HFFc6 (cell line): ENCODE measurements around the gene ADRA2C. TPM values are rescaled to one million over a fixed set of nuclear protein-coding genes. Genes with fewer than 3 reads are reported as not detected.
"Not testable (repeated sequence)": the region's sequence is repeated elsewhere in the genome, so short reads cannot be mapped to it uniquely, and the experiment has no call there.

Source experiments
- DNase-seq: peaks from one replicate; pipeline ENCODE4 v3.0.0-alpha.2; 2018
- H3K27ac Mint-ChIP-seq: 2 replicates; pipeline ENCODE4 v1.8.0; 2020; ENCODE audit warnings: mild to moderate bottlenecking, mixed read lengths
- H3K27me3 Mint-ChIP-seq: 2 replicates; pipeline ENCODE4 v1.8.0; 2021; ENCODE audit warnings: mild to moderate bottlenecking, moderate library complexity, mixed read lengths; ENCODE audit not compliant: insufficient read depth
- H3K36me3 Mint-ChIP-seq: 2 replicates; pipeline ENCODE4 v1.8.0; 2021; ENCODE audit warnings: low read depth, mixed read lengths
- H3K4me1 Mint-ChIP-seq: 2 replicates; pipeline ENCODE4 v1.8.0; 2020; ENCODE audit warnings: low read depth, mixed read lengths
- H3K4me3 Mint-ChIP-seq: 2 replicates; pipeline ENCODE4 v1.8.0; 2020; ENCODE audit warnings: mild to moderate bottlenecking, moderate library complexity, mixed read lengths
- H3K9me3 Mint-ChIP-seq: 2 replicates; pipeline ENCODE4 v1.8.0; 2020; ENCODE audit warnings: mild to moderate bottlenecking, mixed read lengths
- total RNA-seq, 6 experiments: library from RNA; stranded (reverse); fragmentation: NEBNext Ultra II Directional; extraction: Animal tissue kit (Norgen Biotek cat#: 25700); gene quantifications; 2 replicates in 1 of 6; 3 replicates in 5 of 6; pipeline ENCODE4 v1.2.3, GENCODE V29; 2021
- TF ChIP-seq, protein P1 (sequence below): fragments of 200-600 bp; sonication (generic); IDR thresholded peaks from 2 replicates; pipeline ENCODE4 v1.5.0; 2021; ENCODE audit warnings: antibody characterized with exemption, mild to moderate bottlenecking

Gene ADRA2C
- total RNA-seq, 6 experiments from 2014 or later, result 0.23 to 0.43 (median 0.26) TPM

DNA sequence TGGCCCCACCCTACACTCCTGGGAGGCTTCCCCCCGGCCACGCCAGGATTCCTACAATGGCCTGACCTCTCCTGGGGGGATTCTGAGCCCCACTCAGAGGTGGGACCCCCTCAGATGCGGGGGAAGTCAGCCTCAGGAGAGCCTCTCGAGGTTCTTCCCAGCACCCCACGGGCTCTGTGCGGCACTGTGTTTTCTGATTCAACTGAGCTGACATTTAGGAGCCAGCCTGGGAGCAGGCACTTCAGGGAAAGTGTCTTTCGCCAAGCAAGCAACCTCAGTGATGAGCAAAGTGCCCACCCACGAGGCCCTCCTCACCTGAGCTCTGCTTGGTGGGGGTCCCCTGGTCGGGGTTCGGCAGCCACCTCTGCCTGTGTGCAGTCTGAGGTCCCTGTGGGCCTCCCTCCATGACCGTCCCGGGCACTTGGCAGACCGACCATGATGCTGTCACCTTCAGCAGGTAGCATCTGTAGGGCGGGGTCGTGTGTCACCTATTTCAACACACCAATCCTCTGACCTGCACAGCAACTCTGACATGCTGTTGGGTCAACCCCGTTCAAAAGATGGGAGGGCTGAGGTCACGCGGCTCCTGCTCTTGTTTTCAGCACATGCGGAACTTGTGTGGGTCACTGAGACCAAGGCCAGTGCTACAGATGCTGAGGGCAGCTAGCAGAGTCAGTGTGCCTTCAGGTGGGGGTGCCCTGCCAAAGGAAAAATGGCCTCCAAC lies 46.2 kb downstream of the ADRA2C start:
- no peaks in the 10 kb centered on the region for H3K36me3 Mint-ChIP-seq
- H3K4me1 Mint-ChIP-seq, result no peaks in the 10 kb centered on the region
- DNase-seq, result no peak
- H3K27ac Mint-ChIP-seq, result no peak overlapping the region
- H3K4me3 Mint-ChIP-seq, result no peak overlapping the region
- no peaks in the 10 kb centered on the region for H3K9me3 Mint-ChIP-seq
- peaks cover 20% of the 10 kb centered on the region for H3K27me3 Mint-ChIP-seq
- TF ChIP-seq, protein P1, sequence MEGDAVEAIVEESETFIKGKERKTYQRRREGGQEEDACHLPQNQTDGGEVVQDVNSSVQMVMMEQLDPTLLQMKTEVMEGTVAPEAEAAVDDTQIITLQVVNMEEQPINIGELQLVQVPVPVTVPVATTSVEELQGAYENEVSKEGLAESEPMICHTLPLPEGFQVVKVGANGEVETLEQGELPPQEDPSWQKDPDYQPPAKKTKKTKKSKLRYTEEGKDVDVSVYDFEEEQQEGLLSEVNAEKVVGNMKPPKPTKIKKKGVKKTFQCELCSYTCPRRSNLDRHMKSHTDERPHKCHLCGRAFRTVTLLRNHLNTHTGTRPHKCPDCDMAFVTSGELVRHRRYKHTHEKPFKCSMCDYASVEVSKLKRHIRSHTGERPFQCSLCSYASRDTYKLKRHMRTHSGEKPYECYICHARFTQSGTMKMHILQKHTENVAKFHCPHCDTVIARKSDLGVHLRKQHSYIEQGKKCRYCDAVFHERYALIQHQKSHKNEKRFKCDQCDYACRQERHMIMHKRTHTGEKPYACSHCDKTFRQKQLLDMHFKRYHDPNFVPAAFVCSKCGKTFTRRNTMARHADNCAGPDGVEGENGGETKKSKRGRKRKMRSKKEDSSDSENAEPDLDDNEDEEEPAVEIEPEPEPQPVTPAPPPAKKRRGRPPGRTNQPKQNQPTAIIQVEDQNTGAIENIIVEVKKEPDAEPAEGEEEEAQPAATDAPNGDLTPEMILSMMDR, result no peak

DNA sequence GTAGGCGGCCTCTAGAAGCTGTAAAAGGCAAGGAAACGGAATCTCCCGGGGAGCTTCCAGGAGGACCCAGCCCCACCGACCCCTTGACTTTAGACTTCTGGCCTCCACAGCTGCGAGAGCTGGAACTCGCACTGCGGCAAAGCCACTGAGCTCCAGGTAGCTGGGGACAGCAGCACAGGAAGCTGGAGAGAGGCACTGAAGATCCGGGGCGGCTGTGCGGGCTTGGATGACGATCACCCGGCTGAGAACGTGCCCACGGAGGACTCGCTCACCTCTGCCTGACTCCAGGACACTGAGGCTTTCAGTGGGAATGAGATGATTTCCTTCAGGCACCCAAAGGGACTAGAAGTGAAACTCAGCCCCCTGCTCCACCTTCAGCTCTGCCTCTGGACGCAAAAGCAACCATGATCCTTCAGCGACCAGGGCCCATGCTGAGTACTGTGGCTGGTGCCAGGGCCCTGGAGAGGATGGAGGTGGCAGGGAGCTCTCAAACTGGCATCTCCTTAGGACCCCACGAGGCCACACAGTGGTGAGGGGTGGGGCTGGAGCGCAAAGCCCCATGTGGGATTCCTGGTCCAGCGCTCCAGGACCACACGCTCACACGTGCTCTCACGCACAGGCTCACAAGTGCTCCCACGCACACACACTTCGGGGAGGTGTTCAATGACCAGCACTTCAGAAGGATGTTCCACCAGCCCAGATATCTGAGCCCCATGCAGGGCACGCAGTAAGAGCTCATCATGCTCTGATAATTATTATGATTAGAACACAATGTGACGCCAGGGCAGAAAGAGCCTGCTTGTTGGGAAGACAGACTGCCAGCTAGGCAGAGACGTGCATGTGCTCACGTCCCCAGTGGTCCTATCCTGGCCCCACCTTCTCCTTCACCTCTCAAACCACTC lies 47.2 kb downstream of the ADRA2C start:
- no peak for DNase-seq
- Mint-ChIP-seq H3K27me3 (peaks cover 12% of the 10 kb centered on the region), H3K4me1 (no peaks in the 10 kb centered on the region), H3K9me3 (no peaks in the 10 kb centered on the region), H3K36me3 (no peaks in the 10 kb centered on the region), H3K27ac (no peak overlapping the region), H3K4me3 (no peak overlapping the region)
- TF ChIP-seq, protein P1, result no peak

DNA sequence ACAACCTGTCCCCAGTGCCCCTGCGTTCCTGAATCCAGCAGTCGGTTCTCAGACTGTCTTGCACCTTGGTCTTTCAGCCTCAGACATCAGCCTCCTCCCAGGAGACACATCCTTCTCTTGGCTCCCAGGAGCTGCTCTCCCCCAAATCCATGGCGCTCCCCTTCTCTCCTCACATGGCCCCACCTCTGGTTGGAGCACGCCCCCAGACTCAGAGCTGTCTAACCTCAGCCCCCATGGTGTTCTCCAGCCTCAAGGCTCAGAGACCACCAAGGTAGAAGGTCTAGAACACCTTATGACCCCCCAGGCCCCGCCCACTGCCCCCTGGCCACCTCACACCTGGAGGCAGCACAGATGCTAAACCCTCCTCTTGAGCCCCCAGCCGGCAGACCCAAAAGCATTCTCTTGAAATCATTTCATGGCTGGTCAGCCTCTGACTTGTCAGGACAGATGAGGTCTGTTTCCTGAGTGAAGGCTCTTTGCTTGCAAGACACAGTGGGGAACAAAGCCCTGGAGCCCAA lies 47.9 kb downstream of the ADRA2C start:
- H3K9me3 Mint-ChIP-seq, result no peaks in the 10 kb centered on the region
- no peaks in the 10 kb centered on the region for H3K4me1 Mint-ChIP-seq
- no peak for DNase-seq
- H3K36me3 Mint-ChIP-seq, result no peaks in the 10 kb centered on the region
- no peak overlapping the region for H3K4me3 Mint-ChIP-seq
- TF ChIP-seq, protein P1, result no peak
- peaks cover 8% of the 10 kb centered on the region for H3K27me3 Mint-ChIP-seq
- H3K27ac Mint-ChIP-seq, result no peak overlapping the region

DNA sequence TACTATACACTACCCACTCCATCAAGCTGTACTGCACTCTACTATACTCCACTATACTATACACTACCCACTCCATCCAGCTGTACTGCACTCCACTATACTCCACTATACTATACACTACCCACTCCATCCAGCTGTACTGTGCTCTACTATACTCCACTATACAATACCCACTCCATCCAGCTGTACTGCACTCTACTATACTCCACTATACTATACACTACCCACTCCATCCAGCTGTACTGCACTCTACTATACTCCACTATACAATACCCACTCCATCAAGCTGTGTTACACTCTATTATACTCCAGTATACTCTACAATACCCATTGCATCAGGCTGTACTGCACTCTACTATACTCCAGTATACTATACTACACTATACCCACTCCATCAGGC lies 48.7 kb downstream of the ADRA2C start:
- DNase-seq, H3K9me3 Mint-ChIP-seq, H3K36me3 Mint-ChIP-seq, H3K4me1 Mint-ChIP-seq, H3K27ac Mint-ChIP-seq, H3K4me3 Mint-ChIP-seq: not testable (repeated sequence)
- peaks cover 14% of the 10 kb centered on the region for H3K27me3 Mint-ChIP-seq

DNA sequence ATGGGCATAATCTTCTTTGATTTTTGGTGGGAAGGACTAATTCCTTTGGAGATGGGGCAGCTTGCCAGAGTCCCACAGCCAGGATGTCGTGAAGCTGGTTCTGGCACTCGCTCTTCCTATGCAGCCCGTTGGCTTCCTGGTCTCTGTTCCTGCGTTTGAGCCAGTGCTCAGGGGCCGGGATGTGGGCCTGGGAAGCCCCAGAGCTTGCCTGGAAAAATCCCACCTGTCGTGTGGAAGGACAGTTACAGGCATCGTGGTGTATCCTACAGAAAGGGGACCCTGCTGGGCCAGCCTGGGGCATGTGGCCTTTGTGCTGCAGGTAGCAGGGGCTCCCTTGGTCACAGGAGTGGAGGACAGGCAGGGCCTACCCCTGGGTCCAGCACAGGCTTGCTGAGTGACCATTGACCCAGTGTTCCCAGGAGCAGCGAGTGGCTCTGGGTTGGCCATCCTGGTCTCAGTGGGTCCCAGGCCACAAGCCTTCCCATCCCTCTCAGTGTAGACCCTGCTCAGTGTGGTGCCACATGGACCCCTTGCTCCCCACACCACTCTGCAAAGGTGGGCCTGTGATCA lies 50.2 kb downstream of the ADRA2C start:
- no peak for DNase-seq
- TF ChIP-seq, protein P1, result no peak
- Mint-ChIP-seq H3K4me1 (no peaks in the 10 kb centered on the region), H3K27me3 (peaks cover 23% of the 10 kb centered on the region), H3K4me3 (no peak overlapping the region), H3K27ac (no peak overlapping the region), H3K9me3 (no peaks in the 10 kb centered on the region), H3K36me3 (no peaks in the 10 kb centered on the region)
